HG03097 (cell line): ENCODE measurements around the gene OR10H2.
"Not testable (repeated sequence)": the region's sequence is repeated elsewhere in the genome, so short reads cannot be mapped to it uniquely, and the experiment has no call there.

Experiments used
- ATAC-seq: cut with Tn5 transposase; IDR thresholded peaks from one replicate; pipeline ENCODE4 v1.9.1; 2021; ENCODE audit not compliant: unreplicated experiment, low FRiP score

OR10H2 gene

GRCh38 chr19:15727724-15728123 is at the start of gene OR10H2:
TSS of gene OR10H2 (plus strand) at chr19:15728024. CDS start at chr19:15728044, 20 bp downstream.
- no peak for ATAC-seq

GRCh38 chr19:15679089-15679488 is 48.7 kb upstream of the OR10H2 start:
- ATAC-seq, result no peak

GRCh38 chr19:15679865-15680264 is 48.0 kb upstream of the OR10H2 start:
- not testable (repeated sequence) for ATAC-seq

GRCh38 chr19:15680478-15681322 is 47.1 kb upstream of the OR10H2 start:
- ATAC-seq, result no peak

GRCh38 chr19:15683411-15683810 is 44.4 kb upstream of the OR10H2 start:
- ATAC-seq, result no peak

- no peak for ATAC-seq
Observed at GRCh38 chr19:15684828-15685227, 43.0 kb upstream of the OR10H2 start.

GRCh38 chr19:15696654-15697194 is 31.1 kb upstream of the OR10H2 start:
- ATAC-seq, result no peak

- no peak for ATAC-seq
Observed at GRCh38 chr19:15701757-15702533, 25.9 kb upstream of the OR10H2 start.

- no peak for ATAC-seq
Observed at GRCh38 chr19:15702534-15702930, 25.3 kb upstream of the OR10H2 start.

GRCh38 chr19:15714638-15715037 is 13.2 kb upstream of the OR10H2 start:
- ATAC-seq, result no peak

- no peak for ATAC-seq
Observed at GRCh38 chr19:15715642-15716041, 12.2 kb upstream of the OR10H2 start.

- ATAC-seq, result no peak
Observed at GRCh38 chr19:15717809-15718208, 10.0 kb upstream of the OR10H2 start.

GRCh38 chr19:15721268-15721667 is 6.6 kb upstream of the OR10H2 start:
- ATAC-seq, result no peak

GRCh38 chr19:15722956-15723355 is 4.9 kb upstream of the OR10H2 start:
- ATAC-seq, result no peak

GRCh38 chr19:15730538-15730937 is 2.7 kb downstream of the OR10H2 start:
- no peak for ATAC-seq

- ATAC-seq, result no peak
Observed at GRCh38 chr19:15732388-15732787, 4.6 kb downstream of the OR10H2 start.

- ATAC-seq, result no peak
Observed at GRCh38 chr19:15733895-15734294, 6.1 kb downstream of the OR10H2 start.

- ATAC-seq, result no peak
Observed at GRCh38 chr19:15737722-15738121, 9.9 kb downstream of the OR10H2 start, which contains the start of gene OR10H3. TSS of gene OR10H3 (plus strand) at chr19:15737985. CDS start at chr19:15741393, 3,408 bp downstream.

GRCh38 chr19:15740785-15741184 is 13.0 kb downstream of the OR10H2 start:
- no peak for ATAC-seq

- no peak for ATAC-seq
Observed at GRCh38 chr19:15748239-15748638, 20.4 kb downstream of the OR10H2 start.

GRCh38 chr19:15758379-15758778 is 30.6 kb downstream of the OR10H2 start:
- no peak for ATAC-seq
